HEK293 (cell line): ENCODE measurements around the gene HEATR9.

Source experiments
- CTCF ChIA-PET: fragments of 350-600 bp; formaldehyde crosslinking; extraction: SDS; loops from one replicate; lab custom pipeline; 2021; ENCODE audit warnings: antibody characterized with exemption; lab: Yijun Ruan, JAX
- POLR2A ChIA-PET: fragments of 300-600 bp; formaldehyde crosslinking; extraction: SDS; loops from one replicate; lab custom pipeline; 2020; ENCODE audit warnings: antibody characterized with exemption, inconsistent platforms; lab: Yijun Ruan, JAX
- H3K27ac ChIP-seq: fragments of 200-500 bp; sonication (Bioruptor generic); 2 replicates; pipeline ENCODE4 v1.5.1; 2014; ENCODE audit warnings: low read depth, low read length, control low read depth, inconsistent platforms; ENCODE audit errors: extremely low read depth
- H3K36me3 ChIP-seq, 2 experiments: fragments of 200-500 bp in 1 of 2; sonication (Bioruptor generic) in 1 of 2; 1 replicate in 1 of 2; 2 replicates in 1 of 2; pipeline ENCODE4 v1.5.1; 2014 to 2017; ENCODE audit warnings: inconsistent platforms in 2 of 2, low read length in 2 of 2; ENCODE audit not compliant: control insufficient read depth in 2 of 2, insufficient read depth in 1 of 2
- H3K4me1 ChIP-seq: fragments of 200-500 bp; sonication (Bioruptor generic); 2 replicates; pipeline ENCODE4 v1.5.1; 2014; ENCODE audit warnings: mild to moderate bottlenecking, low read length, inconsistent platforms; ENCODE audit not compliant: control insufficient read depth, insufficient read depth
- H3K4me3 ChIP-seq: 2 replicates; pipeline ENCODE4 v1.5.1; 2011; ENCODE audit warnings: low read depth, mild to moderate bottlenecking, control low read depth, low read length, moderate library complexity
- H3K9me3 ChIP-seq: fragments of 200-500 bp; sonication (Bioruptor generic); 2 replicates; pipeline ENCODE4 v1.5.1; 2014; ENCODE audit warnings: low read depth, low read length, inconsistent platforms; ENCODE audit not compliant: control insufficient read depth, insufficient read depth
- GLIS1 ChIP-seq: fragments of 450-650 bp; formaldehyde crosslinking; IDR thresholded peaks from 2 replicates; pipeline ENCODE4 v1.5.1; 2016; ENCODE audit warnings: missing biosample characterization, missing genetic modification characterization
- KLF16 ChIP-seq: fragments of 450-650 bp; formaldehyde crosslinking; IDR thresholded peaks from 2 replicates; pipeline ENCODE4 v1.5.1; 2017; ENCODE audit warnings: missing biosample characterization, missing genetic modification characterization
- MEIS1 ChIP-seq: sonication (generic); formaldehyde crosslinking; IDR thresholded peaks from 2 replicates; pipeline ENCODE4 v1.8.1; 2022; ENCODE audit warnings: missing genetic modification reagents, mild to moderate bottlenecking, borderline replicate concordance
- SCRT1 ChIP-seq: fragments of 450-650 bp; formaldehyde crosslinking; IDR thresholded peaks from 2 replicates; pipeline ENCODE4 v1.5.1; 2016; ENCODE audit warnings: missing biosample characterization, missing genetic modification characterization, borderline replicate concordance
- SP3 ChIP-seq: fragments of 450-650 bp; formaldehyde crosslinking; IDR thresholded peaks from 2 replicates; pipeline ENCODE4 v1.5.1; 2016; ENCODE audit warnings: missing biosample characterization, missing genetic modification characterization
- SP7 ChIP-seq: fragments of 450-650 bp; formaldehyde crosslinking; IDR thresholded peaks from 2 replicates; pipeline ENCODE4 v1.5.1; 2016; ENCODE audit warnings: missing biosample characterization, missing genetic modification characterization
- TRIM28 ChIP-seq: IDR thresholded peaks from 2 replicates; pipeline ENCODE4 v1.6.1; 2011; ENCODE audit warnings: low read length, control low read depth, borderline replicate concordance
- ZFP69B ChIP-seq: fragments of 450-650 bp; formaldehyde crosslinking; IDR thresholded peaks from 2 replicates; pipeline ENCODE4 v1.5.1; 2016; ENCODE audit warnings: missing biosample characterization, missing genetic modification characterization
- ZNF10 ChIP-seq: fragments of 450-650 bp; formaldehyde crosslinking; IDR thresholded peaks from 2 replicates; pipeline ENCODE4 v1.5.1; 2017; ENCODE audit warnings: missing biosample characterization, missing genetic modification characterization
- ZNF157 ChIP-seq: fragments of 450-650 bp; formaldehyde crosslinking; IDR thresholded peaks from 2 replicates; pipeline ENCODE4 v1.5.1; 2016; ENCODE audit warnings: missing biosample characterization, missing genetic modification characterization
- ZNF184 ChIP-seq: fragments of 450-650 bp; IDR thresholded peaks from 2 replicates; pipeline ENCODE4 v1.5.1; 2018; ENCODE audit warnings: missing biosample characterization, mild to moderate bottlenecking, missing genetic modification characterization
- ZNF211 ChIP-seq: fragments of 450-650 bp; formaldehyde crosslinking; IDR thresholded peaks from 2 replicates; pipeline ENCODE4 v1.5.1; 2016; ENCODE audit warnings: low read depth, missing biosample characterization, missing genetic modification characterization
- ZNF391 ChIP-seq: fragments of 450-650 bp; formaldehyde crosslinking; IDR thresholded peaks from 2 replicates; pipeline ENCODE4 v1.5.1; 2016; ENCODE audit warnings: low read depth, missing biosample characterization, missing genetic modification characterization, borderline replicate concordance
- ZNF473 ChIP-seq: fragments of 450-650 bp; formaldehyde crosslinking; IDR thresholded peaks from 2 replicates; pipeline ENCODE4 v1.5.1; 2017; ENCODE audit warnings: missing biosample characterization, missing genetic modification characterization
- ZNF548 ChIP-seq: fragments of 450-650 bp; formaldehyde crosslinking; IDR thresholded peaks from 2 replicates; pipeline ENCODE4 v1.5.1; 2016; ENCODE audit warnings: missing biosample characterization, missing genetic modification characterization
- ZNF600 ChIP-seq: fragments of 450-650 bp; formaldehyde crosslinking; IDR thresholded peaks from 2 replicates; pipeline ENCODE4 v1.5.1; 2016; ENCODE audit warnings: missing biosample characterization, missing genetic modification characterization
- ZNF670 ChIP-seq: fragments of 450-650 bp; formaldehyde crosslinking; IDR thresholded peaks from 2 replicates; pipeline ENCODE4 v1.5.1; 2016; ENCODE audit warnings: missing biosample characterization, missing genetic modification characterization, low read depth
- ZNF830 ChIP-seq: fragments of 450-650 bp; IDR thresholded peaks from 2 replicates; pipeline ENCODE4 v1.5.0; 2018; ENCODE audit warnings: missing biosample characterization, missing genetic modification characterization, low read depth, mild to moderate bottlenecking, moderate library complexity
- TF ChIP-seq, protein P1 (sequence below): fragments of 450-650 bp; formaldehyde crosslinking; IDR thresholded peaks from 2 replicates; pipeline ENCODE4 v1.5.1; 2017; ENCODE audit warnings: missing biosample characterization, missing genetic modification characterization
- TF ChIP-seq, protein P2 (sequence below): fragments of 450-650 bp; formaldehyde crosslinking; IDR thresholded peaks from 2 replicates; pipeline ENCODE4 v1.5.1; 2016; ENCODE audit warnings: missing biosample characterization, missing genetic modification characterization
- TF ChIP-seq, protein P3 (sequence below): fragments of 450-650 bp; formaldehyde crosslinking; IDR thresholded peaks from 2 replicates; pipeline ENCODE4 v1.5.1; 2016; ENCODE audit warnings: missing biosample characterization, missing genetic modification characterization

HEATR9 gene

DNA sequence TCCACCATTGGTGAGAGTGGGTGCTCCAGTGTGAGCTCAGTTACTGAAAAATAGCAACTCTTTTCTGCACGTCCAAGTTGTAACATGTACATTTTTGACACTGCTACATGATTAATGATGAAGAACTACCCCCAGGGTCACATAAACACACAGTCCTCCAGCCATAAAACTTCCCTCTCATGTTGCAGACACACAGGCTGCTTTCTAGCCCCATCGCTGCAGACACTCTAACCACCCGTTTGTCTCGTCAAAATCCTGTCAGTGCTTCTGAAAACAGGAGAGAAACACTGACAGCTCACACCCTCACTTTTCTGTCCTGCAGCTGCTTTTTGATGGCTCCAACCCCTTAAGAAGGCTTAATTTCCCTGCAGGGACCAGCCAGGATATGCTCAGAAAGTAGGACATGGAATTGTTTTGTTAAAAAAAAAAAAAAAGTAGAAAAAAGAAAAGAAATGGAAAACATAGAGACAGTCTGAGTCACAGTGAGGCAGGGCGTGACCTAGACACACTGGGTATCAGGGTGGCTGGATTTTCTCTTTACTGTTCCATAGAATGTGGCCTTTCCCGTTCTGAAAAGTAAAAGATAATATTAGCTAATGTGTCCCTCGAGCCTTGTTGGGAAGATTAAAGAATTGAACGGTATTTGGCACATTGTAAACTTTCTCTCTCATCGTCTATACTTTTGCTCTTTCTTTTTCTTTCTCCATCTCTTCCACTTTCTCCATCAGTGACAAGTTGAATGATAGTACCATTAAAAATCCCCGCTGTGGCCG lies 32.2 kb upstream of the HEATR9 start (continued):
- TF ChIP-seq, protein P1, sequence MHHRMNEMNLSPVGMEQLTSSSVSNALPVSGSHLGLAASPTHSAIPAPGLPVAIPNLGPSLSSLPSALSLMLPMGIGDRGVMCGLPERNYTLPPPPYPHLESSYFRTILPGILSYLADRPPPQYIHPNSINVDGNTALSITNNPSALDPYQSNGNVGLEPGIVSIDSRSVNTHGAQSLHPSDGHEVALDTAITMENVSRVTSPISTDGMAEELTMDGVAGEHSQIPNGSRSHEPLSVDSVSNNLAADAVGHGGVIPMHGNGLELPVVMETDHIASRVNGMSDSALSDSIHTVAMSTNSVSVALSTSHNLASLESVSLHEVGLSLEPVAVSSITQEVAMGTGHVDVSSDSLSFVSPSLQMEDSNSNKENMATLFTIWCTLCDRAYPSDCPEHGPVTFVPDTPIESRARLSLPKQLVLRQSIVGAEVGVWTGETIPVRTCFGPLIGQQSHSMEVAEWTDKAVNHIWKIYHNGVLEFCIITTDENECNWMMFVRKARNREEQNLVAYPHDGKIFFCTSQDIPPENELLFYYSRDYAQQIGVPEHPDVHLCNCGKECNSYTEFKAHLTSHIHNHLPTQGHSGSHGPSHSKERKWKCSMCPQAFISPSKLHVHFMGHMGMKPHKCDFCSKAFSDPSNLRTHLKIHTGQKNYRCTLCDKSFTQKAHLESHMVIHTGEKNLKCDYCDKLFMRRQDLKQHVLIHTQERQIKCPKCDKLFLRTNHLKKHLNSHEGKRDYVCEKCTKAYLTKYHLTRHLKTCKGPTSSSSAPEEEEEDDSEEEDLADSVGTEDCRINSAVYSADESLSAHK (tag by site-specific recombination), result 0 out of 2 replicates have a peak, but pooled peaks have one; percentile 48
- TF ChIP-seq, protein P2, sequence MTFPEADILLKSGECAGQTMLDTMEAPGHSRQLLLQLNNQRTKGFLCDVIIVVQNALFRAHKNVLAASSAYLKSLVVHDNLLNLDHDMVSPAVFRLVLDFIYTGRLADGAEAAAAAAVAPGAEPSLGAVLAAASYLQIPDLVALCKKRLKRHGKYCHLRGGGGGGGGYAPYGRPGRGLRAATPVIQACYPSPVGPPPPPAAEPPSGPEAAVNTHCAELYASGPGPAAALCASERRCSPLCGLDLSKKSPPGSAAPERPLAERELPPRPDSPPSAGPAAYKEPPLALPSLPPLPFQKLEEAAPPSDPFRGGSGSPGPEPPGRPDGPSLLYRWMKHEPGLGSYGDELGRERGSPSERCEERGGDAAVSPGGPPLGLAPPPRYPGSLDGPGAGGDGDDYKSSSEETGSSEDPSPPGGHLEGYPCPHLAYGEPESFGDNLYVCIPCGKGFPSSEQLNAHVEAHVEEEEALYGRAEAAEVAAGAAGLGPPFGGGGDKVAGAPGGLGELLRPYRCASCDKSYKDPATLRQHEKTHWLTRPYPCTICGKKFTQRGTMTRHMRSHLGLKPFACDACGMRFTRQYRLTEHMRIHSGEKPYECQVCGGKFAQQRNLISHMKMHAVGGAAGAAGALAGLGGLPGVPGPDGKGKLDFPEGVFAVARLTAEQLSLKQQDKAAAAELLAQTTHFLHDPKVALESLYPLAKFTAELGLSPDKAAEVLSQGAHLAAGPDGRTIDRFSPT, result peak; percentile 25; the same call in 1 of the 2 replicates
- TF ChIP-seq ZNF600 (tag by site-specific recombination) (peak; percentile 25; the same call in 1 of the 2 replicates), ZNF391 (tag by site-specific recombination) (no peak), TRIM28 (peak; percentile 77; the same call in 1 of the 2 replicates), SP7 (peak; percentile 58; the same call in 1 of the 2 replicates), ZNF184 (tag by site-specific recombination) (no peak)
- TF ChIP-seq, protein P3, sequence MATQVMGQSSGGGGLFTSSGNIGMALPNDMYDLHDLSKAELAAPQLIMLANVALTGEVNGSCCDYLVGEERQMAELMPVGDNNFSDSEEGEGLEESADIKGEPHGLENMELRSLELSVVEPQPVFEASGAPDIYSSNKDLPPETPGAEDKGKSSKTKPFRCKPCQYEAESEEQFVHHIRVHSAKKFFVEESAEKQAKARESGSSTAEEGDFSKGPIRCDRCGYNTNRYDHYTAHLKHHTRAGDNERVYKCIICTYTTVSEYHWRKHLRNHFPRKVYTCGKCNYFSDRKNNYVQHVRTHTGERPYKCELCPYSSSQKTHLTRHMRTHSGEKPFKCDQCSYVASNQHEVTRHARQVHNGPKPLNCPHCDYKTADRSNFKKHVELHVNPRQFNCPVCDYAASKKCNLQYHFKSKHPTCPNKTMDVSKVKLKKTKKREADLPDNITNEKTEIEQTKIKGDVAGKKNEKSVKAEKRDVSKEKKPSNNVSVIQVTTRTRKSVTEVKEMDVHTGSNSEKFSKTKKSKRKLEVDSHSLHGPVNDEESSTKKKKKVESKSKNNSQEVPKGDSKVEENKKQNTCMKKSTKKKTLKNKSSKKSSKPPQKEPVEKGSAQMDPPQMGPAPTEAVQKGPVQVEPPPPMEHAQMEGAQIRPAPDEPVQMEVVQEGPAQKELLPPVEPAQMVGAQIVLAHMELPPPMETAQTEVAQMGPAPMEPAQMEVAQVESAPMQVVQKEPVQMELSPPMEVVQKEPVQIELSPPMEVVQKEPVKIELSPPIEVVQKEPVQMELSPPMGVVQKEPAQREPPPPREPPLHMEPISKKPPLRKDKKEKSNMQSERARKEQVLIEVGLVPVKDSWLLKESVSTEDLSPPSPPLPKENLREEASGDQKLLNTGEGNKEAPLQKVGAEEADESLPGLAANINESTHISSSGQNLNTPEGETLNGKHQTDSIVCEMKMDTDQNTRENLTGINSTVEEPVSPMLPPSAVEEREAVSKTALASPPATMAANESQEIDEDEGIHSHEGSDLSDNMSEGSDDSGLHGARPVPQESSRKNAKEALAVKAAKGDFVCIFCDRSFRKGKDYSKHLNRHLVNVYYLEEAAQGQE (tag by site-specific recombination), result no peak

DNA sequence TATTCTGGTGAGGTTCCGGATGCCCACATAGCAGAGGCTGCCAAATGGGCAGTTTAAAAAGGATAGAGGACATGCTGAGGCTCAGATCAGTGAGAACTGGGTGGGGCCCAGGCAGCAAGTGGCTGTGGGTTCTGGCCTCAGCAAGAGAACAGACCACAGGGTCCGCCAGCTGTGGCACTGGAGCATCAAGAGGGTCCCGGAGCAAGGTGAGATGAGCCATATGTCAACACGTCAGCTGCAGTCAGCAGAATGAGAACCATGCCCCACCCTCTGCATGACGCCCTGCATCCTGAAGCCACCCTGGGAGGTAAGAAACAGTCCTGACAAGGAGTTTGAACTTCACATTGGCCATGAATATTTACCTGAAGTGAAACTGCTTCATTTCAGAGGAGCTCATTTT lies 31.6 kb upstream of the HEATR9 start:
- no peak for TF ChIP-seq ZNF670 (tag by site-specific recombination)
- TF ChIP-seq ZNF548 (tag by site-specific recombination), result no peak
- TF ChIP-seq ZNF157 (tag by site-specific recombination), result no peak
- no peak for TF ChIP-seq GLIS1 (tag by site-specific recombination)
- no peak for TF ChIP-seq SP3 (tag by site-specific recombination)
- TF ChIP-seq ZFP69B (tag by site-specific recombination), result no peak
- no peak for TF ChIP-seq SP7
- no peak for TF ChIP-seq MEIS1 (CRISPR knock-in tag)
- no peak for TF ChIP-seq ZNF830
- TF ChIP-seq TRIM28, result no peak
- TF ChIP-seq ZNF10, result no peak
- no peak for TF ChIP-seq KLF16 (tag by site-specific recombination)
- no peak for TF ChIP-seq ZNF473 (tag by site-specific recombination)
- no peak for TF ChIP-seq SCRT1 (tag by site-specific recombination)
- no peak for TF ChIP-seq ZNF211 (tag by site-specific recombination)
- POLR2A ChIA-PET, result interaction anchor here (0.7 kb wide), 1 partner anchor 21 kb away, joined by 3 read pairs; no protein-coding TSS in a partner anchor
- no peak overlapping the region for H3K4me3 ChIP-seq
- CTCF ChIA-PET, result no interaction called here
- no peaks in the 10 kb centered on the region for H3K36me3 ChIP-seq
- no peaks in the 10 kb centered on the region for H3K9me3 ChIP-seq
- peaks cover 9% of the 10 kb centered on the region for H3K4me1 ChIP-seq
- no peak overlapping the region; the same call in 1 of the 2 replicates for H3K27ac ChIP-seq
